Vagina (tissue), 2 donors: ENCODE results near the gene MRPS22.

ENCODE experiments used
- POLR2A ChIP-seq, 2 donors: fragments of 450-650 bp; IDR thresholded peaks; one replicate each; pipeline ENCODE4 v1.6.1; 2017; ENCODE audit warnings: antibody characterized with exemption in 2 of 2, mild to moderate bottlenecking in 2 of 2, moderate library complexity in 2 of 2
- POLR2AphosphoS5 ChIP-seq, 2 donors: sonication (generic); formaldehyde crosslinking; IDR thresholded peaks; one replicate each; pipeline ENCODE4 v1.9.0; 2017; ENCODE audit warnings: antibody characterized with exemption in 2 of 2, mild to moderate bottlenecking in 2 of 2, low read depth in 1 of 2; ENCODE audit not compliant: insufficient read depth in 1 of 2
- TF ChIP-seq, protein P1 (sequence below), 3 experiments: fragments of 450-650 bp in 2 of 3; fragments of 200-600 bp in 1 of 3; sonication (generic) in 1 of 3; IDR thresholded peaks; one replicate each; pipeline ENCODE4 v1.5.1; 2017 to 2019; ENCODE audit warnings: antibody characterized with exemption in 3 of 3, mild to moderate bottlenecking in 2 of 3, moderate library complexity in 2 of 3

- TF ChIP-seq, protein P1, sequence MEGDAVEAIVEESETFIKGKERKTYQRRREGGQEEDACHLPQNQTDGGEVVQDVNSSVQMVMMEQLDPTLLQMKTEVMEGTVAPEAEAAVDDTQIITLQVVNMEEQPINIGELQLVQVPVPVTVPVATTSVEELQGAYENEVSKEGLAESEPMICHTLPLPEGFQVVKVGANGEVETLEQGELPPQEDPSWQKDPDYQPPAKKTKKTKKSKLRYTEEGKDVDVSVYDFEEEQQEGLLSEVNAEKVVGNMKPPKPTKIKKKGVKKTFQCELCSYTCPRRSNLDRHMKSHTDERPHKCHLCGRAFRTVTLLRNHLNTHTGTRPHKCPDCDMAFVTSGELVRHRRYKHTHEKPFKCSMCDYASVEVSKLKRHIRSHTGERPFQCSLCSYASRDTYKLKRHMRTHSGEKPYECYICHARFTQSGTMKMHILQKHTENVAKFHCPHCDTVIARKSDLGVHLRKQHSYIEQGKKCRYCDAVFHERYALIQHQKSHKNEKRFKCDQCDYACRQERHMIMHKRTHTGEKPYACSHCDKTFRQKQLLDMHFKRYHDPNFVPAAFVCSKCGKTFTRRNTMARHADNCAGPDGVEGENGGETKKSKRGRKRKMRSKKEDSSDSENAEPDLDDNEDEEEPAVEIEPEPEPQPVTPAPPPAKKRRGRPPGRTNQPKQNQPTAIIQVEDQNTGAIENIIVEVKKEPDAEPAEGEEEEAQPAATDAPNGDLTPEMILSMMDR (IDR thresholded peaks at IDR 0.05): no peak
- TF ChIP-seq POLR2A (IDR thresholded peaks at IDR 0.05): no peak
- TF ChIP-seq POLR2AphosphoS5 (IDR thresholded peaks at IDR 0.05; ENCODE audit: insufficient read depth in 1 of 2, low read depth in 1 of 2): no peak
These were observed 17.7 kb upstream of the MRPS22 start for GRCh38 chr3:139326131-139326530.
